ENCODE measurements around the gene ADH5. TPM values are rescaled to one million over a fixed set of nuclear protein-coding genes. Genes with fewer than 3 reads are reported as not detected.
"Not testable (repeated sequence)": the region's sequence is repeated elsewhere in the genome, so short reads cannot be mapped to it uniquely, and the experiment has no call there.

The ADH5 gene
- total RNA-seq, result 155 TPM

- ATAC-seq (peak; percentile 91), DNase-seq (ENCODE audit: low spot score) (peak; percentile 85)
Observed at GRCh38 chr4:99088481-99089365, at the start of gene ADH5. TSS of gene ADH5 (minus strand) at chr4:99088788. CDS start at chr4:99088700, 88 bp downstream.

- ATAC-seq (peak; percentile 19), DNase-seq (ENCODE audit: low spot score) (no peak)
Observed at GRCh38 chr4:99136329-99136728, 47.7 kb upstream of the ADH5 start.

GRCh38 chr4:99135541-99136162 is 47.1 kb upstream of the ADH5 start:
- ATAC-seq (peak; percentile 8), DNase-seq (ENCODE audit: low spot score) (no peak)

- no peak for ATAC-seq
- DNase-seq (ENCODE audit: low spot score), result no peak
Observed at GRCh38 chr4:99134586-99134985, 46.0 kb upstream of the ADH5 start.

GRCh38 chr4:99131378-99131777 is 42.8 kb upstream of the ADH5 start:
- ATAC-seq (peak; percentile 25), DNase-seq (ENCODE audit: low spot score) (no peak)

- ATAC-seq (no peak), DNase-seq (ENCODE audit: low spot score) (no peak)
Observed at GRCh38 chr4:99126376-99126775, 37.8 kb upstream of the ADH5 start.

- DNase-seq (ENCODE audit: low spot score) (no peak), ATAC-seq (peak; percentile 3)
Observed at GRCh38 chr4:99121008-99121407, 32.4 kb upstream of the ADH5 start.

- ATAC-seq (peak; percentile 51), DNase-seq (ENCODE audit: low spot score) (no peak)
Observed at GRCh38 chr4:99120501-99120900, 31.9 kb upstream of the ADH5 start.

- DNase-seq (ENCODE audit: low spot score) (no peak), ATAC-seq (peak; percentile 29)
Observed at GRCh38 chr4:99117876-99118693, 29.5 kb upstream of the ADH5 start.

GRCh38 chr4:99117122-99117841 is 28.7 kb upstream of the ADH5 start:
- not testable (repeated sequence) for ATAC-seq; DNase-seq (ENCODE audit: low spot score)

- not testable (repeated sequence) for ATAC-seq; DNase-seq (ENCODE audit: low spot score)
Observed at GRCh38 chr4:99109286-99109685, 20.7 kb upstream of the ADH5 start.

- DNase-seq (ENCODE audit: low spot score) (no peak), ATAC-seq (no peak)
Observed at GRCh38 chr4:99104153-99104552, 15.6 kb upstream of the ADH5 start.

- DNase-seq (ENCODE audit: low spot score), result no peak
- ATAC-seq, result no peak
Observed at GRCh38 chr4:99103166-99103565, 14.6 kb upstream of the ADH5 start.

GRCh38 chr4:99102634-99103033 is 14.0 kb upstream of the ADH5 start:
- no peak for DNase-seq (ENCODE audit: low spot score)
- ATAC-seq, result no peak

- ATAC-seq (no peak), DNase-seq (ENCODE audit: low spot score) (no peak)
Observed at GRCh38 chr4:99100876-99101275, 12.3 kb upstream of the ADH5 start.

GRCh38 chr4:99099814-99100213 is 11.2 kb upstream of the ADH5 start:
- not testable (repeated sequence) for DNase-seq (ENCODE audit: low spot score); ATAC-seq

GRCh38 chr4:99099311-99099710 is 10.7 kb upstream of the ADH5 start:
- DNase-seq (ENCODE audit: low spot score) (no peak), ATAC-seq (no peak)

GRCh38 chr4:99091841-99092240 is 3.3 kb upstream of the ADH5 start:
- not testable (repeated sequence) for ATAC-seq; DNase-seq (ENCODE audit: low spot score)

- ATAC-seq, result no peak
- no peak for DNase-seq (ENCODE audit: low spot score)
Observed at GRCh38 chr4:99091216-99091575, 2.6 kb upstream of the ADH5 start.

GRCh38 chr4:99090481-99091215 is 2.1 kb upstream of the ADH5 start:
- ATAC-seq (no peak), DNase-seq (ENCODE audit: low spot score) (no peak)

Measured in left lobe of liver (tissue), 2 donors.